GM19395 (cell line): Measurements from ENCODE around the gene WFDC5.

Experiments
- ATAC-seq: cut with Tn5 transposase; IDR thresholded peaks from one replicate; pipeline ENCODE4 v1.9.1; 2021; ENCODE audit warnings: mild to moderate bottlenecking, moderate library complexity; ENCODE audit not compliant: unreplicated experiment

Gene WFDC5

DNA sequence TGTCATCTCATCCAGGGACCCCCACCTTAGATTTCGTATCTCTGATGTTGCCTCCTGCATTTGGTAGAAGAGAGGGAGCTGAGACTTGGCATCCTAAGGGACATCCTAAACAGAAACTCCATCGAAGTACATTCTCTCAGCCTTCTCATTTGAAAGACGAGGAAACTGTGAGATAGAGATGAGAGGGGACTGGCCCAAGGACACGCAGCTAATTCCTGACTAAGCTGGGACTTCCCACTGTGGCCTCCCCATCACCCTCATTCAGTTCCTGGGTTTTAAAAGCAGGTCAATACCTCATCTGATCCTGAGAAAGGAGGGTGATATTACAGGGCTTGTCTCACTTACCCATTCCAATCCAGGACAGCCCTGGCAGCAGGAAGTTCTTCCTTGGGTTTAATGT, 855 bp upstream of the WFDC5 start:
- ATAC-seq = no peak

DNA sequence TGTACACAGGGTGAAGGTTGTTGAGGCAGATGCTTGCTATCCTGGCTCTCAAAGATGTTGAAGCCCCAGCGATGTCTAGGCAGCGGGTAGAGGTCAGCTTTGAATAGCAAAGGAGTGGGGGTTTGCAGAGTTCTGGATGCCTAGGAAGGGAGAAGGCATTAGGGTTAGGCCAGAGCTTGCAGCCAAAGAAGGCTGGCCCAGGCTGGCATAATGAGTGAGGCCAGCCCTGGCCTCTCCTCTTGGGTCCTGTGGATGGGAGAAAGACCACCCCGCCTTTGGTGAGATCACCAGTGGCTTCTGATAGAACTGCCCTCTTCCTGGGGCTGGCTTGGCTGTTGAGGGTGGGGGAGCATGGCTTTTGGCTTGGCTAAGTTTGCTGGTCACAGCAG, 406 bp upstream of the WFDC5 start:
- ATAC-seq = no peak

DNA sequence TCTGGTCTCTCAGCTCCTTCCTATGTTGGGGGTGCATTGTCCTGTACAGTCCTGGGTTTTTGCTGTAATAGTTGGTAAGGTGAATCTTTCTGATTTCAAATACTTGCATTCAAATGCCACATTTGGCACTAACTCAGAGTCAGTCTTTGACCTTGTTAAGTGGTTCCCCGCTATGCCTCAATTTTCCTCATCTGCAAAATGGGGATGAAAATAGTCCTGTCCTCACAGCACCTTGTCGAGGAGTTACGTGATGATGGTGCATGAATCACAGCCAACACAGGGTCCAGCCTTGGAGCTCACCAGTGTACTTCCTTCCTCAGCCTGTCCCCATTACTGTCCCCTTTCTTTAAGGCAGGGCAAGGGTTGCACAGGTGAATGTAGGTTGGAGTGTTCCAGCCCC, 1.1 kb downstream of the WFDC5 start:
- no peak for ATAC-seq

DNA sequence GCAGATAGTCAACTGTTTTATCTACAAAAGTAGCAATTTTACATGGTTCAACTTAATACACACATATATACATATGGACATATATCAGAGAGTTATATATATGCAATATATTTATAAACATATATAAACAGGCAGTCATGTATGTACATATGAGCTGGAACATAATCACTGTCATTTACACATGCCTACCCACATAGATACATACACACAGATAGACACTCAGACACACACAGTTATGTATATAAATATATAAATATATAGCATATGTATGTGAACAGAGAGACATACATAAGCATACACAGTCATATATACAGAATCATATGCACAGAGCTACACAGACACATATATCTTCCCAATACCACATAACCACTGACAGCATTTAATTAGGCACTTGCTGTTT, 2.2 kb downstream of the WFDC5 start:
- no peak for ATAC-seq

DNA sequence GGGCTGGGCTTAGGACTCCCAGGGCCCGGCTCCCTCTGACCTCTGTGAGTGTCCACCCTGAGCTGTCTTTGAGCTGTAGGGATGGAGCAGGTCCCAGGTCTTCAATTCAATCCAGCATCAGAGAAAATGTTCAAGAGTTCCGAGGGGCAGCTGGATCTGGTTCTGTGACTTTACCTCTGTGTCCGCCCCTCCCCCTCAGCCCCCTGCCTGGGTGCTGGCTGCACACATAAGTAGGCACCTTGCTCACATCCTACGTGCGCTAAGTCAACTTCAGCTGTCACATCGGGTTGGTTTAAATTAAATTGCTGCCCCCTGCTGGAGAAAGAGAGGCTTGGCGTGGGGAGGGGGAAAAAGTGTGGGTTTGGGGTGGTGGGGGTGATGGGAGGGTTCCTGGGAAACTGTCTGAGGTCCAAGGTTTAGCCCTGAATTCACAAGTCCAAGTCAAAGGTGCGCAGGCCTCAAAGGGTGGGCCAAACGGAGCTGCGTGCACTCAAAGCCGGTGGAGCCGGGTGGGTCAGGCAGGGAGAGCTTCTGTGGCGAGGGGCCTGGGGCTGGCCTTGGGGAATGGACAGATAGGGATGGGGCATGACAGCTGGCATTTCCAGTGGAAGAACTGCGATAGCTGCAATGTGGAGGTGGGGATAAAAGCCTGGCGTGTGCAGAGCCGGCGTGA, 3.0 kb downstream of the WFDC5 start:
- ATAC-seq = no peak

DNA sequence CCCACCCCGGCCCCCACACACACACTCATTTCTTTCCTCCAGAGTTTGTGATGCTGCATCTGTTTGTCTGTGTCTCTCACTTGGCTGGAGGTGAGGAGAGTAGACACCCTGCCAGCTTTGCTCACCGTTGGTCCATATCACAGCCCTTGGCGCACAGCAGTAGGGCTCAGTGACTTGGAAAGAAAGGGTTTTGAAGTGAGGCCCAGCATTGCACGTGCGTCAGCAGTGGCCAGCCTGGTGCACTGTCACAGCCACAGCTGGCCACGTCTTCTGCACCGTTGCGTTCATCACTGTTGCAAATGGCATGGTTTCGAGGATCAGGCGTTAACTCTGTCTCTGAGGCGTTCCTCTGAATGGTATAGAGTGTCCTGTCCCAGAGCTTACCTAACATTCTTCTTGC, 3.7 kb downstream of the WFDC5 start:
- no peak for ATAC-seq

DNA sequence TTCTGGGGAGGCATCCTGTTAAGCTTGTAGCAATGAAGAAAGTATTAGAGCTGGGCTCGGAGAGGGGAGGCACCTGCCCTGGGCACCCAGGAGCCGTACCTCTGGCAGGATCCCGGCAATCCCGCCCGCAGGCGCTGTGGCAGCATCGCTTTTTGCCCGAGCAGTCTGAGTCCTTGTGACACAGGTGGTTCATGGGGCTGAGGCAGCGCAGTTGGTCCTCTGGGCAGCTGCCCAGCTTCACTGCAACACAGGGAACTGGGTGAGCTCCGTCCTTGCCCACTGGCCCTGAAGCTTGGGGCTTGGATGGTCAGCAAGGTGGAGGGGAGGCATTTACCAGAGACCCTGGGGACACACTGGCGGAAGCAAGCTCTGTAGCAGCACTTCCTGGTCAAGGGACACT, 4.7 kb downstream of the WFDC5 start:
- ATAC-seq = no peak

DNA sequence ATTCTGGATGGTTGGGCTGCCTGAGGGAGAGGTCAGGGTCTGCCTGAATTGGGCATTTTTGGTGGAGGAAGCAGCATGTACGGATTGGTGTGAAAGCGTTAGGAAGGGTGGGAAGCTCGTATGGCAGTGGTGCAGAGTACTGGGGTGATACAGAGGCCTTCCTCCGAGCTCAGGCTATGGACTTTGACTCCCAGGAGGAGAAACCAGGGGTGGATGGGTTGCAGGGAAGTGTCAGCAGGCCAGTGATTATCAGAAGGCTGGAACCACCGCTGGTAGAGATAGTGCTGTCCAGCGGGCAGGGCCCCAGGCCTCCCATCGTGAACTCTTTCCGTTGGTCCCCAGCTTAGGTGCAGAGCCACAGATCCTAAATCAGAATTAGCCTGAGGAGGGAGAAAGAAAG, 5.3 kb downstream of the WFDC5 start:
- no peak for ATAC-seq

DNA sequence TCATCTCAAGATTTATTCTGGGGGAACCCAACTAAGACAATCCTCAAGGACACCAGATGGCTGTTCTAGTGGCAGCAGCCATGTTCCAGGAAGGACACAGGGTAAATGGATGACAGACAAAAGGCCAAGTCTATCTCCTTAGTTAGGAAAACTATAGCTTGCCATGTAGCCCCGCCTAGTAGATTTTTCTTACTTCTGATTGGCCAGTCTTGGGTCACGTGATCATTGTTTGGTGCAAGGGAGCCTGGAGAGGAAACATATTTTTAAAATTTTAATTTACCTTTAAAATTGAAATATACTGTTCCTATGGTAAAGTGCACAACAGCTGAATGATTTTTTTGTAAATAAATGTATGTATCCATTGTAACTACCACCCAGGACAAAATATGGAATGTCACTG, 9.7 kb downstream of the WFDC5 start:
- ATAC-seq = no peak

DNA sequence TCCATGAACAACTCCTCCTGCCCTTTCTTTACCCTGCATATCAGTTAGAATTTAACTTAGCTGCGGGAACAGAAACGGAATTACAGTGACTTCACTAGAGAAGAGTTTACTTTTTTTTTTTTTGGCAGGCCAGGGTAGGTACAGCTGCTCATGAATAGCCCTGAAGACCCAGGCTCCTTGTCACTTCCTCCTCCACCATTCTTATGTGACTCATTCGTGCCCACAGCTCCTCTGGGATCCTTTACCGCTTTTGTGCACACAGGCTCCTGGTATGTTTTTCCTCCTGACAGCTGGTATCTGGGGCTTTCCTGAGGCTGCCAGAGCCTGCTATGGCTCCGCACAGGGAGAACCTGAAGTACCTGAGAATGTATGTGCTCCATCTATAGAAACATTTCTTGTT, 10.2 kb downstream of the WFDC5 start:
- ATAC-seq = no peak

DNA sequence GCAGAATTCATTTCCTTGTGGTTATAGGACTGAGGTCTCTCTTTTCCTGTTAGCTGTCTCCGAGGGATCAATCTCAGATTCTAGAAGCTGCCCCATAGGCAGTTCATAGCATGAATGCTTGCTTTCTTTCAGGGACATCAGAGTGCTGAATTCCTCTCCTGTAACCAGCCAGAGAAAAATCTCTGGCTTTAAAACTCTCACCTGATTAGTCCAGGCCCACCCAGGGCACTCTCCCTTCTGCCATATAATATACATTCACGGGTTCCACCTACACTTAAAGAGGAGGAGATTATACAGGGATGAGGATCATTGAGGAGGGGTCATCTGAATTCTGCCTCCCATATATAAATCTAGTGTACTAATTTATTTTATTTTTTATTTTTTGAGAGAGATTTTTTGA, 11.9 kb downstream of the WFDC5 start:
- ATAC-seq = no peak

DNA sequence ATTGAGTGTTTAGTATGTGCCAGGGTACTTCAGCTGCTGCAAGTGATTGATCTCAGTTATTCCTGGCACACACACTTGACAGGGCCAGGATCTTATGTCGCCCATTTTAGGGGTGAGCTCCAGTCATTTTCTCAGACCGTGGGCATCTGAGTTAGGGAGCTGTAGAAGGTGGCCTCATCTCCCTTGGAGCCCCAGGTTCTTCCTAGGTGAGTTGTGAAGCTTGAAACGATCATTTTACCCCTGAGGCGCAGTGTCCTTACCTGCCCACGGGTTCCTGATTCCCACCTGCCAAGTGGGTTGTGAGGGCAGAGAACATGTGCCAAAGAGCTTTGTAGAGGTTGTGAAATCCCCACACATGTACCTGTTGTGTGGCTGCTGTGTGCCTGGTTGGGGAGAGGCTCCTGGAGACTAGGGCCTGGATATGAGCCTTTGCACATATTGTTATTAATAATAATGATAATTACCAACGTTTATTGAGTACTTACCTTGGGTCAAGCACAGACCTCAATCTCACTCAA, 13.6 kb downstream of the WFDC5 start:
- no peak for ATAC-seq

DNA sequence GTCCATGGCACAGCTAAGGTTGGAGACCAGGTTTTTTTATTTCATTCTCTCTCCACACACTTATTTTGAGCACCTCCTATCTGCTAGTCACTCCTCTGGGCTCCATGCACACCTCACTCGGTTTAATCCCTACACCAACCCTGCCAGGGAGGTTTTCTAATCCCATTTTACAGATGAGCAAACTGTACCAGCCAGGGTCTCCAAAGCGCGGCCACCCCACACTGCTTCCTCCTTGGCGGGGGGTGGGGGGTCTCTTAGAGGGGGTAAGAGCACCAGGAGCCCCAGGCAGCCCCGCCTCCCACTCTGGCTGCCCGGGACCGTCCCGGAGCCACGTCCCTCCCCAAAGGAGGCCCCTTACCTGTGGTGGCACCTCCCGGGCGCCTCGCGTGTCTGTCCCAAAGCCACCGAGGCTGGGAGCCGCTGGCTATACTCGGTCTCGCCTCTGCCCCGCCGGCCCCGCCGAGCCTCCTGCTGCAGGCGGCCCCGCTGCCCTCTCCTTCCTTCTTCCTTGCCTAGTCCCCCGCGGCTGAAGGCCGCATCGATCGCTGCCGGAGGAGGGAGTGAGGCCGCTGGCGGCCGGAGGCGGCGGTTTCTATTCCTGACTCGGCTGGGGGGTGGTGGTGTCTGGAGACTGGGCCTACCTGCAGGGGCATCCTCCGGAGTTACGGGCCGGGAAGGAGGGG, 14.3 kb downstream of the WFDC5 start, which contains the start of gene KCNS1:
KCNS1 (minus strand) TSS at position 565 of the 683 bp plus-strand sequence. CDS start 1,891 bp downstream, outside the sequence.
- no peak for ATAC-seq

DNA sequence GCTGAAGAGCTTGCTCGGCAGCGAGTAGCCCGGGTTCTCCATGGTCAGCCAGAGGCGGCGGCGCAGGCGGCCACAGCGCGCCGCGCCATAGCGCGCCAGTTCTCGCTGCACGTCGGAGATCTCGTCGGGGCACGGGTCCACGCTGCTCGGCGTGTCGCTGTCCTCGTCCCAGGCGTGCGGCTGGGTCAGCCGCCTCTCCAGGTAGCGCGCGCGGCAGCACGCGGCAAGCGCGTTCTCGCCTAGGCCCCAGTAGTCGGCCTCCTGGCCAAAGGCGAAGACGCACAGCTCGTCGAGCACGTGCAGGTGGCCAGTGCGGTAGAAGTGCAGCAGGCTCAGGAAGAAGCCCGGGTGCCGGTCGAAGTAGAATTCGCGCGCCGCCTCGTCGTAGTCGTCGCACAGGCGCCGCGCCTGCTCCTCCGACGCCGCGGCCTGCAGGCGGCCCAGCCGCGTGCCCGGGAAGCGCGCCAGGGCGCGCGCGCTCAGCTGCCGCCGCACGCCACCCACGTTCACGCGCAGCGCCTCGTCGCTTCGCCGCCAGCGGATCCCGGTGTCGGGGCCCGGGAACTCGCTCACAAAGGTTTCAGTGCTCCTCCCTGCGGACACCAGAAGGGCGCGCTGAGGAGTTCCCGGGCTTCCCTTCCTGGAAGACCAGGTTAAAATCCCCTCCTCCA, 16.7 kb downstream of the WFDC5 start:
- no peak for ATAC-seq

DNA sequence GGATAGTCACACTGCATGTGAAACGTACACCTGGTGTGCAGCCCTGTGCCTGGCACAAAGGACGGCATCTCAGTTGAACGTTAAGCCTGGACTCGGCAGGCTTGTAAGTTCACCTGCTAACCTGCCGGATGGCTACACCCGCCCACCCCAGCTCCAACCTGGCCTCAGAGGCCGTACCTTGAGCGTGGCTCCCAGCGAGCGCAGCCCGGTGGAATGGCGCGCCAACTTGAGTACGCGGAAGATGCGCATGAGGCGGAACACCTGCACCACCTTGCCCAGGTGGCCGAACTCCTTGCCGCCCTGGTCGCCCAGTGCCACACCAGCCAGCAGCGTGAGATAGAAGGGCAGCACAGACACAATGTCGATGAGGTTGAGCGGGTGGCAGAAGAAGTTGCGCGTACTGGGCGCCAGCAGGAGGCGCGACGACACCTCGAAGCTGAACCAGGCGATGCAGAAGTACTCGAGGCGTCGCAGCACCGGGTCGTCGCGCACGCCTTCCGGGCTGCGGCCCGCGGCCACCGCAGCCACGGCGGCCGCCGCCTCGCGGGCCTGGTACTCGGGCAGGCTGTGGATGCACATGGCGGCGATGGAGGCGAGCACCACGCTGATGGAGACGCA, 17.4 kb downstream of the WFDC5 start:
- no peak for ATAC-seq

DNA sequence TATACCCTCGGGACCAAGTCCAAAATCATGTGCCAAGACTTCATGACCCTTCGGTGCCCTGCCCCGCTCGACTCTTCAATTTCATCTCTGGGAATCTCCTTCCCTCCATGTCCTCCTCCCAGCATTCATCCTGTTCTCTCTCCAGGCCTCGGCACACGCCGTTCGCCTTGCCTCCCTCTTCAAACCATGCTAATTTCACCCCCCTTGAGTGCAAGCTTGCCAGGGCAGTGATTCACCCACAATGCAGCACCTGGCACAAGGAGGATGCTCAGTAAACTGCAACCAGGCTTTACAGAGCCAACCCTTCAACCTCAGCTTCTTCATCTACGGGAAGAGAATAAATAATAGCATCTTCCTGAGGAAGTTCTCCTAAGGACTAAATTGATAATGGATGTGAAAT, 18.2 kb downstream of the WFDC5 start:
- no peak for ATAC-seq

DNA sequence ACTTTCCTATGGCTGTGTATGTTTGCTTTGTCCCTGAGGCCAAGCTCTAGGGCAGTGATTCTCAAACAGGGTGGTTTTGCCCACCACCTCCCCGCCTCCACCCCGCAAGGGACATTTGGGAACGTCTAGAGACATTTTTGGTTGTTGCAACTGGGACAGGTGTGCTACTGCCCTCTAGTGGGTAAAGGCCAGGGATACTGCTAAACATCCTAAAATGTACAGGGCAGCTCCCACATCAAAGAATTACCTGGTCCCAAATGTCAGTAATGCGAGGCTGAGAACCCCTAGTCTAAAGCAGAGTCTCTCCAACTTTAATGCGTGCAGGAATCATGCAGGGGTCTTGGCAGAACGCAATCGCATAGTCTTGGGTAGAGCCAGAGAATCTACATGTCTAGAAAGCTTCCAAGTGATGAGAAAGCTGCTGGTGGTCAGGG, 19.2 kb downstream of the WFDC5 start:
- ATAC-seq = no peak

DNA sequence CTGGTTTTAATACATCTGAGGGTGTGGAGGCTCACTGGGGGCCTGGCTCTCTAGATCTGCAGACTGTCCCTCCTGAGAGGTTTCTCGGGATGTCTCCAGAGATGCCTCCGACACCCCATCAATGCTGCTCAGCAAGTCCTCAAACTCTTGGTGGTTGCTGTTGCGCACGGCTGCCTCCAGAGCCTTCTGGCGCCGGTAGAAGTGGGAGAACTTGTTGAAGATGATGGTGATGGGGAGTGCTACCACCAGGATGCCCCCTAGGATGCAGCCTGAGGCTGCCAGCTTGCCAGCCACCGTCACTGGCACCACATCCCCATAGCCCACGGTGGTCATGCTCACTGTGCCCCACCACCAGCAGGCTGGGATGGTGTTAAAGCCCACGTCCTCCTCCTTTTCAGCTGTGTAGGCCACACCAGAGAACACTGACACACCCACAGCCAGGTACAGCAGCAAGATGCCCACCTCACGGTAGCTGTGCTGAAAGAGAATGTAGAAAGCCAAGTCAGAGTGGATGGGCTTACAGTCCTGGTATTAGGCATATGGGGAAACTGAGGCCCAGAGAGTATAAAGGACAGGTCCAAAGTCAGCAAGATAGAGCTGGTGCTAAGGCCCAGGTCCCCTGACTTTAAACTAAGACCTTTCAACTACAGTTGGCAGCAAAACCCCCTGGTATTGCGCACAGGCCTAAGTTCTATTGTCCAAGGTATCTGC, 20.0 kb downstream of the WFDC5 start:
- no peak for ATAC-seq

DNA sequence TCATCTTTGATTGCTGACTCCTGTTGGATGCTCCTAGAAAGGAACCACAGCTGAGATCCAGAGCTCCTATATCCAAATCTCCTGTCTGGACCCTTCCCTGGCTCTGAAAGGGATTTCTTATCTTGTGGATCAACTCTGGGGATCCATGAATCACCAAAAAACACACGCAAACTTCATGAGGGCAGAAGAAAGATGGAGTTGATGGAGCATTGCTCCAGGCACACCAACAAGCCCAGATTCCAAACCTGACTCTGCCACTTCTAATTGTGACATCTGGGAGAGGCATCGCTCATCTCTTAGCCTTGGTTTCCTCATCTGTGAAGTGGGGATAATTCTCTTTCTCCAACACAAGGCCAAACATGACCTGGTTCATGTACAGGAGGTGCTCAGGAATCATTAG, 20.8 kb downstream of the WFDC5 start:
- ATAC-seq = no peak

DNA sequence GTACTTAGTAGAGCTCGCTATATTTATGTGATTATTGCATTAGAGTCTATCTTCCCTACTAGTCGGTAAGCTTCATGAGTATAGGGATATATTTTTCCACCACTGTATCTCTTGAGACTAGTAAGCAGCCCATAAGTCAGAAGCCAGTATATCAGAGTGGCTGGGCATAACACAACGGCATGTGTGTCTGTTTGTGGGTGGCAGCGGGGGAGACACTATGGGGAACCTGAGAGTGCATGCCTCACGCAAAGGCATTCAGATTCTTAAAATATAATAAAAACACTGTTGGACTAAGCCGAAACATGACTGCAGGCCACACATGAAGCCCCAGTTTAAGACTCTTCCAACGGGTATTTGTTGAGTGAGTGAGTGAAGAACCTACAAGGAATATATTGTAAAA, 22.1 kb downstream of the WFDC5 start:
- ATAC-seq = no peak

DNA sequence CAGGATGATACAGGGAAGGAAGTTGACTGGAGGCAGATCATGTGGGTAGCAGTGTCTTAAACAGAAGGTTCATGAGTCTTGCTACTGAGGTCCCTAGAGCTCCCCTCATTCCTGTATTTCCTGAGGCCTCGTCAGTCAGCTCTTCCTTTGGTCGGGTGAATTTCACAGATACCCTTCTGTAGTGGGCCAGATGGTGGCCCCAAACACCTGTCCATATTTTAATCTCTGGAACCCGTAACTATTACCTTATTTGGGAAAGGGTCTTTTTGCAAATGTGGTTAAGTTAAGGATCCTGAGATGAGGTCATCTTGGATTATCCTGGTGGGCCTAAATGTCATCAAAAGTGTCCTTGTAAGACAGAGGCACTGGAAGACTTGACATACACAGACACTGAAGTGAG, 23.6 kb downstream of the WFDC5 start:
- no peak for ATAC-seq
